PFSK-1 (cell line): ENCODE results near the gene ZNF598.

Source experiments
- SIN3A ChIP-seq: IDR thresholded peaks from 2 replicates; pipeline ENCODE4 v1.6.1; 2012; ENCODE audit warnings: mild to moderate bottlenecking, low read length, moderate library complexity, borderline replicate concordance; ENCODE audit not compliant: insufficient read depth
- TAF1 ChIP-seq: IDR thresholded peaks from 2 replicates; pipeline ENCODE4 v1.6.1; 2012; ENCODE audit warnings: low read length, control low read depth, borderline replicate concordance; ENCODE audit not compliant: insufficient read depth

DNA sequence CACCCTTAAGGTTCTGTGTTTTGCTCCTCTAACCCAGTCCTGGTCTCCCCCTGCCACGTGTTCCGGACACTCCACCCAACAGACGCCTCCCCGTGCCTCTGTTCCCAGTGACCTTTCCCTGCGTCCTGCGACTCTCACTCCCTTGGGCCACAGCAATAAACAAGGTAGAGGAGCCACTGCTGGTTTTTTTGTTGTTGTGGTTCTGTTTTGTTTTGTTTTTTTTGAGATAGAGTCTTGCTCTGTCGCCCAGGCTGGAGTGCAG, 6.3 kb upstream of the ZNF598 start:
- TF ChIP-seq SIN3A: no peak
- TF ChIP-seq TAF1: no peak
